K562 (cell line): ENCODE results near the gene GNAZ. TPM values are rescaled to one million over a fixed set of nuclear protein-coding genes. Genes with fewer than 3 reads are reported as not detected.
A peak's percentile ranks its signal among the peaks of the same experiment; 100 is the strongest.

Source experiments
- CBFA2T3 ChIP-seq: fragments of 450-650 bp; IDR thresholded peaks from 2 replicates; pipeline ENCODE4 v1.6.1; 2017
- CBX3 ChIP-seq, 2 experiments: IDR thresholded peaks; 1 replicate in 1 of 2; 2 replicates in 1 of 2; pipeline ENCODE4 v1.6.1; 2012; ENCODE audit warnings: inconsistent platforms in 2 of 2, low read length in 2 of 2, borderline replicate concordance in 1 of 2, control low read depth in 1 of 2
- CHCHD3 ChIP-seq: fragments of 250-450 bp; sonication (Bioruptor Pico); IDR thresholded peaks from 2 replicates; pipeline ENCODE4 v2.1.2; 2022; ENCODE audit warnings: mild to moderate bottlenecking
- EGR1 ChIP-seq: fragments of 450-650 bp; conservative IDR thresholded peaks from 2 replicates; pipeline ENCODE4 v1.6.1; 2017; ENCODE audit warnings: mild to moderate bottlenecking
- EP300 ChIP-seq: IDR thresholded peaks from 2 replicates; pipeline ENCODE4 v1.6.1; 2012; ENCODE audit warnings: low read length, improper control_type of control experiment
- GMEB1 ChIP-seq: fragments of 250-450 bp; sonication (Bioruptor Pico); IDR thresholded peaks from 2 replicates; pipeline ENCODE4 v1.4.0; 2020; ENCODE audit warnings: mild to moderate bottlenecking
- HLTF ChIP-seq: fragments of 450-650 bp; IDR thresholded peaks from 2 replicates; pipeline ENCODE4 v1.6.1; 2016
- MCM3 ChIP-seq: fragments of 450-650 bp; IDR thresholded peaks from 2 replicates; pipeline ENCODE4 v1.6.1; 2016
- MCM7 ChIP-seq, 2 experiments: fragments of 450-650 bp; IDR thresholded peaks; 2 replicates each; pipeline ENCODE4 v1.6.1; 2016 to 2018
- NCOA4 ChIP-seq: fragments of 450-650 bp; IDR thresholded peaks from 2 replicates; pipeline ENCODE4 v1.6.1; 2018; ENCODE audit warnings: mild to moderate bottlenecking; ENCODE audit not compliant: partially characterized antibody
- NFYB ChIP-seq: IDR thresholded peaks from 2 replicates; pipeline ENCODE4 v1.6.1; 2011; ENCODE audit warnings: mild to moderate bottlenecking, moderate library complexity; ENCODE audit not compliant: insufficient read length; ENCODE audit errors: extremely low read depth
- PHB ChIP-seq: fragments of 250-450 bp; sonication (Bioruptor Pico); IDR thresholded peaks from 2 replicates; pipeline ENCODE4 v1.5.0; 2021
- RCOR1 ChIP-seq, 2 experiments: IDR thresholded peaks; 2 replicates each; pipeline ENCODE4 v1.6.1; 2012; ENCODE audit warnings: low read depth in 2 of 2, low read length in 2 of 2, borderline replicate concordance in 1 of 2, improper control_type of control experiment in 1 of 2
- SMC3 ChIP-seq: conservative IDR thresholded peaks from 2 replicates; pipeline ENCODE4 v1.6.1; 2011; ENCODE audit warnings: low read depth, low read length, improper control_type of control experiment; ENCODE audit not compliant: insufficient read depth
- SNRNP70 ChIP-seq: fragments of 200-400 bp; formaldehyde crosslinking; optimal IDR thresholded peaks from 2 replicates; pipeline ENCODE3; 2017; ENCODE audit warnings: low read depth, low read length
- SP1 ChIP-seq: sonication (generic); formaldehyde crosslinking; IDR thresholded peaks from 2 replicates; pipeline ENCODE4 v1.8.1; 2022; ENCODE audit warnings: mild to moderate bottlenecking, missing genetic modification reagents
- TCF3 ChIP-seq: sonication (generic); formaldehyde crosslinking; IDR thresholded peaks from 2 replicates; pipeline ENCODE4 v1.4.0; 2020; ENCODE audit warnings: mild to moderate bottlenecking, missing genetic modification reagents
- TEAD4 ChIP-seq, 2 experiments: sonication (generic) in 1 of 2; formaldehyde crosslinking in 1 of 2; IDR thresholded peaks; 2 replicates each; pipeline versions ENCODE4 v1.6.1 to v1.8.0; 2012 to 2022; ENCODE audit warnings: borderline replicate concordance in 1 of 2, inconsistent platforms in 1 of 2, low read length in 1 of 2, mild to moderate bottlenecking in 1 of 2, missing genetic modification reagents in 1 of 2
- ZNF57 ChIP-seq: fragments of 450-650 bp; formaldehyde crosslinking; IDR thresholded peaks from 2 replicates; pipeline ENCODE4 v1.4.0; 2020; ENCODE audit warnings: mild to moderate bottlenecking, moderate library complexity
- polyA plus RNA-seq, 8 experiments: library from polyadenylated mRNA; depleted of rRNA in 4 of 8; stranded (reverse) in 5 of 8; unstranded in 3 of 8; fragments of >200 nt; fragmentation: Nextera tagmentation in 2 of 8; fragmentation: Illumina TruSeq in 1 of 8; extraction: Ambion mirVana in 2 of 8; extraction: Trizol in 1 of 8; gene quantifications; 2 replicates each; pipeline versions ENCODE4 v1.2.1 to v1.2.3, GENCODE V29; 2011 to 2014; ENCODE audit warnings: inconsistent platforms in 1 of 8, missing spikeins in 1 of 8
- total RNA-seq, 7 experiments: library from RNA; depleted of rRNA in 6 of 7; stranded (reverse); fragments of >200 nt in 6 of 7; fragmentation: Illumina TruSeq in 2 of 7; extraction: Trizol in 2 of 7; gene quantifications; 2 replicates each; pipeline versions ENCODE4 v1.2.1 to v1.2.3, GENCODE V29; 2011 to 2021; ENCODE audit warnings: low replicate concordance in 1 of 7
- TF ChIP-seq, protein P1 (sequence below): fragments of 250-450 bp; sonication (Bioruptor Pico); IDR thresholded peaks from 2 replicates; pipeline ENCODE4 v1.4.0; 2020; ENCODE audit warnings: mild to moderate bottlenecking, moderate library complexity

The GNAZ gene
- total and polyA plus RNA-seq, 9 of the 15 experiments (the other 6 are each of a cell fraction or from before 2014, with no cell fraction given), result 0.04 to 0.22 (median 0.13) TPM; not detected in 3

DNA sequence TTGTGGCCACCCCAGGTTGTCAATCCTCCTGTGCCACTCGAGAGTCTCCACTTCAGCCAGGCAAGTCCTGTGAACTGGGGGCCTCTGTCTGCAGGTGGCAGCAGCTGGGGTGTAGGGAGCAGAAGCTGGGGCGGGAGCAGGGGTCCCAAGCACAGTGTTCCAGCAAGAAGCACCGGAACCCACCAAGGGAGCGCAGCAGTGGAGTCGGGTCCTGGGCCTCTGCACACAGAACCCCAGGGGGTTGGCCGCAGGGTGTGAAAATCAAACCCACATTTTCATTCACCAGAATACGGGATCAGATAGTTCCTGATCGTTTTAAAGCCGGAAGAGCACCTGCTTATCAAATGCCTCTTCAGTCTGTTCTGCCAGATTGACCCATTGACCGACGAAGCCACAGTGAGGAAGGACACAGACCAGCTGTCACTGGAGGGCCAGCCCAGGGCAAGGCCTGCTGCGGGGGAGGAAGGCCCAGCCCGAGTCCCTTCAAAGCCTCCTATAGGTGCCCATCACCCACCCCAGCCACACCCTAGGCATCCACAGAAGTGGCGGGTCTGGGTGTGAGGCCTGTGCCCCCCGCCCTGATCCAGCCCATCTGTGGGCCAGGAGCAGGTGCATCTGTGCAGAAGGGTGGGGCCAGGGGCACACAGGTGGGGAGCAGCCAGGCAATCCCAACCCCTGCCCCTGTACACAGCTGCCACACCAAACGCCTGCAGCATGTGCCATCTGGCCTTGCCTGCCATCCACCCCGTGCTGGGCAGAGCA is 37.3 kb downstream of the GNAZ start (continued):
- TF ChIP-seq CBX3 (IDR thresholded peaks at IDR 0.05; ENCODE audit: borderline replicate concordance in 1 of 2, low read length in 2 of 2) (no peak), MCM7 (IDR thresholded peaks at IDR 0.05) (no peak), ZNF57 (CRISPR knock-in tag) (no peak), EGR1 (peak; percentile 62), NFYB (no peak), MCM3 (peak; percentile 59; the same call in 1 of the 2 replicates), NCOA4 (no peak), SNRNP70 (no peak), SP1 (CRISPR knock-in tag) (no peak), TEAD4 (IDR thresholded peaks at IDR 0.05; ENCODE audit: low read length) (peak; percentile 65), TEAD4 (CRISPR knock-in tag; IDR thresholded peaks at IDR 0.05; ENCODE audit: borderline replicate concordance) (no peak), TCF3 (CRISPR knock-in tag) (no peak), PHB (CRISPR knock-in tag) (no peak), SMC3 (no peak), RCOR1 (IDR thresholded peaks at IDR 0.05; ENCODE audit: borderline replicate concordance in 1 of 2, low read depth in 2 of 2, low read length in 2 of 2) (0 out of 4 replicates have a peak, but pooled peaks of 1 of the 2 experiments have one; percentile 4), CBFA2T3 (peak; percentile 83), GMEB1 (CRISPR knock-in tag) (no peak), EP300 (no peak; the same call in 1 of the 2 replicates), HLTF (no peak), CHCHD3 (CRISPR knock-in tag) (no peak)
- TF ChIP-seq, protein P1, sequence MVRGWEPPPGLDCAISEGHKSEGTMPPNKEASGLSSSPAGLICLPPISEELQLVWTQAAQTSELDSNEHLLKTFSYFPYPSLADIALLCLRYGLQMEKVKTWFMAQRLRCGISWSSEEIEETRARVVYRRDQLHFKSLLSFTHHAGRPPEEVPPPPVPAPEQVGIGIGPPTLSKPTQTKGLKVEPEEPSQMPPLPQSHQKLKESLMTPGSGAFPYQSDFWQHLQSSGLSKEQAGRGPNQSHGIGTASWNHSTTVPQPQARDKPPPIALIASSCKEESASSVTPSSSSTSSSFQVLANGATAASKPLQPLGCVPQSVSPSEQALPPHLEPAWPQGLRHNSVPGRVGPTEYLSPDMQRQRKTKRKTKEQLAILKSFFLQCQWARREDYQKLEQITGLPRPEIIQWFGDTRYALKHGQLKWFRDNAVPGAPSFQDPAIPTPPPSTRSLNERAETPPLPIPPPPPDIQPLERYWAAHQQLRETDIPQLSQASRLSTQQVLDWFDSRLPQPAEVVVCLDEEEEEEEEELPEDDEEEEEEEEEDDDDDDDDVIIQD, result no peak
